AG08395 (cell line): ENCODE results near the gene TMBIM1.

Source experiments
- DNase-seq: peaks from one replicate; pipeline ENCODE4 v3.0.0; 2012; ENCODE audit warnings: mixed read lengths, low spot score

The TMBIM1 gene

DNA sequence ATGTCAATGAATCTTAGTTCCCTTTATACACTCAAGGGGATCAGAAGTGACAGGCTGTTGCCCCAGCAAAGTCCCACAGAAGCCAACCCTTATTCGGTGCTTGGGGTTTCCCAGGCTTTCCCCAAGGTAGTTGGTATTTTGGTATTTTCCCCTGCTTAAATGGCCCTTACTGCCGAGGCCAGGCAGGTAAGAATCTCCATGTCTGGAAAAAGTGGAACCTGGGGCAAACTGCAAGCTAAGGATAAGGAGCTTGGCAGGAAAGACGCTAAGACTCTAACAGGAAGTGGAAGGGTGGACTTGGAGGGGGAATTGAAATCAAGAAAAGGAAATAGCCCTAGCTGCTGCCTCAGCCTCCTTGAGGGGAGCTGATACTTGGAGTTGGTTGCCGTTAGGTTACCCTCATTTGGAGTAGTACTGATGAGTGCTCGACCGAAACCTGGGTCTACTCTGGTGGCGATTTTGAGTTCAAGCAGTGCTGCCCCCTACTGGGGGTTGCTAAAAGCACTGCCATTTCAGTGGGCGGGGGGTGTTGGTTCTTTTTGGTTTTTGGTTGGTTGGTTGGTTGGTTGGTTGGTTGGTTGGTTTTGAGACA is 34.8 kb downstream of the TMBIM1 start:
- no peak for DNase-seq

DNA sequence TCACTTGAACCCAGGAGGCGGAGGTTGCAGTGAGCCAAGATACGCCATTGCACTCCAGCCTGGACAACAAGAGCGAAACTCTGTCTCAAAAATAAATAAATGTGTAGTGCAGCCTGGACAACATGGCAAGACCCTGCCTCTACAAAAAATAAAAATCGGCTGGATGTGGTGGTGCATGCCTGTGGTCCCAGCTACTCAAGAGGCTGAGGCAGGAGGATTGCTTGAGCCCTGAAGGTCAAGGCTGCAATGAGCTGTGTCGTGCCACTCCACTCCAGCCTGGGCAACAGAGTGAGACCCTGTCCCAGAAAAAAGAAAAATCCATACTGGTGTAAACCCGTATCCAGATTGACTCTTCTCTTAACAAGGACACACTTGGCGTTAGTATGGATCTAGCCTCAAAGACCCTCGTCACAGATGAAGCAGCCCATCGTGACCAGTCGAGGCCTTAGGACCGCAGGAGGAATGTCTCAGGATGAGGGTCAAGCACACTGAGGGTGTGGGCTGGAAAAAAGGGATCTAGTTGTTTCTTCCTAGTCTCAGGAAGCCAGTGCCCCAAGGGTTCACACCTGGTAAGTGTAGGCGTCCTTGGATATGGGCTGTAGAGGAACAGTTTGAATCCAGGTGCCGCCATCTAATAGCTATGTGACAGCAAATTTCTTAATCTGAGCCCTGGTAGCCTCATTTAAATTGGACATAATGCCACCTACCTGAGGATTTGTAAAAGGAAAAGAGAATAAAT is 35.5 kb downstream of the TMBIM1 start:
- DNase-seq: no peak

DNA sequence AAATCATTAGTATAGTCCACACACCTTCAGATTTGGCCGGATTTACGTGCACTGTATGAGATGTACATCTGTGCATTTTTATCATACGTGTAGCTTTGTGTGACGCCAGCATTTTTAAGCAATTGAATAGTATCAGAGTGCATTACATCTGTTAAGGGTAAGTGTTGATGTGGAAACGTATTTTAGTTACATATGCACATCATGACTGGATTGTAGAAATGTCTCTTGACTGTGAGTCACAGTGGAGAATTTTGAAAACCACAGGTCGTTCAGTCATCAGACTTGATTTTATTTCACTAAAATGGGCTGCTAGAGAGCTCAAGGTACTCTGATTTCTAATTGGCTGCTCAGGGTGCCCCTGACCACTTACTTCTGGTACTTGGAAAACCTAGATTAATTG is 36.9 kb downstream of the TMBIM1 start:
- peak; percentile 40 for DNase-seq

DNA sequence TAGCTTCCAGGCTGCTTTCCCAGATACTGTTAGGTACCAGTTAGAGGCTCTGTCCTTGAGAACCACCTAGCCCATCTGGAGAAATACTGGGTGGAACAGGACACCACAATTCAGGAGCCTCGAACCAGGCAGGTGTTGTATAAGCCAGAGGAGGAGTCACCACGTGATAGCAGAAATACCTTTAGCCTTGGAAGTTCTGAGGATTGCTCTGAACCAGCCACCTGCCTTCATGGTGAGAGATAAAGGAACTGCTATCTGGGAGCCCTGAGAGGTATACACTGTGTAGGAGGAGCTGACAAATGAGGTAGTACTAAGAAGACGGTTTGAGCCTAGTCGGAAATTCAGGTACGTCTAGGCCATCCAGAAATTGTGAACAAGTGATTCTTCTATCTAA is 39.1 kb downstream of the TMBIM1 start:
- DNase-seq: no peak

DNA sequence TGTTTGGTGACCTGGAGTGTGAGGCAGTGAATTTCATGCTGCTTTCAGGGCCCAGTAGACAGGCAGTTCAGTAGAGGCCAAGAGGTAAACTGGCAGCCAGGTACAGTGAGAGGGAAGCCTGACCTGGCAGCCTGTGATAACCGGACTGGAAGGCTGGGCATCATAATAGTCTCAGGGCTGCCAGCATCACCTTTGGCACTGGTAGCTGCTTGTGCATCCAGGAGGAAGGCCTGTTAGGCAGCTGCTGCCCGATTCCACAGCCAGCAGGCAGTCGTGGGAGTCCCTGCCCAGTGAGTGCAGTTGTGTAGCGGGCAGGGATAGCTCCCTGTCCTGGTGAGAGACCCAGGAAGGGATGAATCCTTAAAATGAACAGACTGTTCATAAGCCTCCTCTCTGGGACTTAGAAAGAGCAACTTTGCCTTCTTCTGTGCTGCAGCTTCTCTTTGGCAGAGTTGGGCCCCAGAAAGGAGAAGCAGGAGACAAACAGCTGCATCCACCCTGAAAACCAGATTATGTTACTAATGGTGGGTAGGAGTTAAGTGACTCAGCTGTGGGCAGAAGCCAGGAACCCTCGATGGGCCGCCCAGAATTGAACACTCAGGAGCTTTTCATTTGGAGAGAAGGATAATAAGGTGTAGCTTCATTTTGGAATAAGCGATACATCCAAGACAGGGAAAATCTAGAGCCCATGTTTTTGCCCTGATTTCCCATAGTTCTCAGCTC is 39.6 kb downstream of the TMBIM1 start:
- peak; percentile 18 for DNase-seq

DNA sequence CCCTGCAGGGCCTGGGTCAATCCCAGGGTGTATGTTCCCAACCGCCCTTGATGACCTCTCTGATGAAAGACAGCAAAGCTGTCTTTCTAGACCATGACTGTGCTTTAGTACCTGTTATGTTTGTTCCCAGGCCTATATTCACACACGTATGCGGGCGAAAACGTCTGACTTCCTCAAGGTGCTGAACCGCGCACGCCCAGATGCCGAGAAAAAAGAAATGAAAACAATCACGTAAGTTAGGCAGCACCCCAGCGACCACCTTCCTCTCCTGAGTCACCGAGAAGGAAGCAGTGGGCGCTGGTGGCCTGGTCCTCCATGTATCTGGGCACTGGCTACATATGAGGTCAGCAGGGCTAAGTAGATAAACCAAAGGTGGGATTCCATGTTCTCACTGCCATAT is 42.6 kb downstream of the TMBIM1 start:
- DNase-seq: no peak

DNA sequence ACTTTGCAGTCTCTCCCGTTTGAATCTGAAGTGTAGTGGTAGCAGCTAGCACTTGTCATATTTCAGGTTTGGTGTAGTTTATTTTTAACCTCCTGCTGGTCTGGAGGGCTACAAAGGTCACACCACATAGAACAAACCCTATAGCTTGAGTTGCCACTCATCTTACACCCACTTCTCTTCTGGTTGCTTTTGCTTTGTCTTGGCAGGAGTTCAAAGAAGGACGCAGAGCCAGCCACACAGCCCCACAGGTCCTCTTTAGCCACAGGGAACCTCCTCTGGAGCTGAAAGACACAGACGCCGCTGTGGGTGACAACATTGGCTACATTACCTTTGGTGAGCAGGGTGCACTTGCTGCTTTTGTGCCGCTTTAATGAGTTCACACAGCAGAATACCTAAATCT is 47.1 kb downstream of the TMBIM1 start:
- no peak for DNase-seq

DNA sequence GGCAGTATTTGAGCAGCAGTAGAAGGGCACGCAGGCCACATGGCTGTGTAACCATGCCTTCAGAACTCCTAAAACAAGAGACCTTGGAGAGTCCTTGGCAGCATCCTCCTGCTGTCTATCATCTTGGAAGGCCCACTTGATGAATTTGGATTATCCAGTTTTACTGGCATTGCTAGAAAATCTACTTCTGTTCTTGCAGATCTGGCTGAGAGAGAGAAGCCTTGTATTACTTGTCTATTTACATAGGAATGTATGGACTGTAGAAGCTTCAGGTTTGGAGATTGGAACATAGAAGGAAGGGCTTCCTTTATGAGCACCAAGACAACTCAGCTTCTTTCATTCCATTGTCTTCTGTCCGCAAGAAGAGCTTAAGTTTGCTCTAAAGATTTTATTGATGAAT is 47.6 kb downstream of the TMBIM1 start:
- no peak for DNase-seq

DNA sequence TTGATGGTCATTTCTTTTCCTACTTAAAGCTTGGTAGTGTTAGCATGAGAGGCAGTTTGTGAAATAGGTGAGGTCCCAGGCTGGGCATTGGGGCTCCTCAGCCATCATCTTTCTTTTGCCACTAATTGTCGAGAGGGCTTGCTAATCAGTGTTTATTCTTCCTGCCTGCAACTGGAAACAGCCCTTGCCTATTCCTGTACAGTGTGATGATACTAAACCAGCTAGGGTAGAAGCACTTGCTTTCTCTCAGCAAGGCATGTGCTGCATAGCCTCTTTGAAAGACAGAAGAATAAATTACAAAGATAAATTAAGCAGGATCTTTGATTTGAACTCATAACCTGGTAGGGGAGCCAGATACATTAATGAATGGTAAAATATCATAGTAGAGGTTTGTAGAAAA is 48.1 kb downstream of the TMBIM1 start:
- no peak for DNase-seq

DNA sequence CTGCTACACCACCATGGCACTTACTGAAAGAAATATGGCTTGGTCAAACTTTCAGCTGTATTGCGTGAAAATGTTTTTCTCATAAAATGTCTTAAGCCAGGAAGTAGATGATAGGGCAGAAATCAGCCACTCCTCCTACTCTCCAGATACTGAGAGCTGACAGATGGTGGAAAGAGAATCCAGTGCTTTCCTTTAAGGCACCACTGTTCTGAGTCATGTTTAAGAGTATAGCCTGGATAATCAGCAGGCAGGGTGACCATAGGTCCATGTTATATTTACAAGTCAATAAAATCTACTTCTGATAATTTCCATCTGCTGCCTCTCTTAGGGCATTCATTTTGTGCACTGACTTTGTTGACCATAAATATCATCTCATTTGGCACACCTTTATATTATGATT is 53.4 kb downstream of the TMBIM1 start:
- DNase-seq: no peak

DNA sequence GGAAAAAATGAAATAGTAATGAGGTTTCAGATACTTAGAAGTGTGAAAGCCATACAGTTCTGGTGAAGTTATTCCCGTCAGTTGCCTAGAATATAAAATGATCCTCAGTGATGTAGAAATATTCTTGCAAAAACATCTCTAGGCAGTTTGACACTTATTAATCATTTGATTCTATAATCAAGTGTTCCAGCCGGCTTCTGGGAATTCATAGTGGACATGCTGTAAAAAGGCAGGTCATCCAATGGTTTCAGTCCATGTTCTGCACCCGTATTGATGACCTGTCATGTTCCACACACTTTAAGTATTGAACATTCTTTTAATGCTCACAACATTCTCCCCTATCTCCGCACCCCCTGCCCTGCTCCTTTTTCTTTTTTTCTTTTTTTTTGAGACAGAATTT is 55.5 kb downstream of the TMBIM1 start:
- DNase-seq: no peak

DNA sequence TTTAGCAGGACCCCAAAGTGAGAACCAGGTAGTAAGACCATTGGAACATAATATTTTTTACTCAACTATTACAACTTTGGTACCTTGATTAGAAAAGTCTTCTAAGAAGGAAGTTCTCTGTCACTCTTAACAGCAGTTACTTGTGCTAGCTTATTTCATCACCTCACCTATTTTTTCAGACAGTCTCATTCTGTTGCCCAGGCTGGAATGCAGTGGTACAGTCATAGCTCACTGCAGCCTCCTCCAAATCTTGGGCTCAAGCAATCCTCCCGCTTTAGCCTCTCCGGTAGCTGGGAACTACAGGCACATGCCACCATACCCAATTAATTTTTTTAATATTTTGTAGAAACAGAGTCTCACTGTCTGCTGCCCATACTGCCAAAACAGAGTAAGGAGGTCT is 57.3 kb downstream of the TMBIM1 start:
- DNase-seq: no peak

DNA sequence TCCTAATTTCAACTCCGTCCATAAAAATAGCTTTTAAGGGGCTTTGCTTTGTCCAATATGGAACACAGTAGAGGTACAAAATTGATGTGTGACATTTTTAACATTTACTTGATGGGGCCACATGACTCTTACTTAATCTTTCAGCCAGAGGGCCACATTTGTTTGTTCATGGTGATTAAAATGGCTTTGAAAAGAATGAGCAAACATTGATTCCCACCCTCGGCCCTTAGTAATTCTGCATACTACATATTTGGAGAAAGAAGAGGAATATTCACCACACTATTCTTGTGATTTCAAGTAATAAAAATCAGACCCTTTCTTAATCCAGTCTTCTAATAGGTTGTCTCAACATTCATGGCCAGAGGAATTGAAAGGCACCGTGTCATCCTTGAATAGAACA is 57.8 kb downstream of the TMBIM1 start:
- no peak for DNase-seq

DNA sequence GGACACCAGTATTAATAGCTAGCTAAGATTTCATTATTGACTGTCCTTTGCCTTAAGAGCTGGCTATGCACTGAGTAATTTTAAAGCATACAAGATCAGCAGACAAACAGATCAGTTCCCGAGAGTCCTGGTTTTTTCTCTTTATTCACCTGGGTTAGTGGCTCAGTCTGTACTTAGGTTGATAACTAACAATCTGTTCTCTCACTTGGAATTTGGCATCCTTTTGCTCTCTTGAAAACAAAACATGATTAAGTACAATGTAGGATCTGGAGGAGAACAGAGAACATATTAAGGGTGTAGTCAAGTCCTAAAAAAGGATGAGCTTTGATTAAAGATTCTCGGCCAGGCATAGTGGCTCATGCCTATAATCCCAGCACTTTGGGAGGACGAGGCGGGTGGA is 58.8 kb downstream of the TMBIM1 start:
- no peak for DNase-seq

DNA sequence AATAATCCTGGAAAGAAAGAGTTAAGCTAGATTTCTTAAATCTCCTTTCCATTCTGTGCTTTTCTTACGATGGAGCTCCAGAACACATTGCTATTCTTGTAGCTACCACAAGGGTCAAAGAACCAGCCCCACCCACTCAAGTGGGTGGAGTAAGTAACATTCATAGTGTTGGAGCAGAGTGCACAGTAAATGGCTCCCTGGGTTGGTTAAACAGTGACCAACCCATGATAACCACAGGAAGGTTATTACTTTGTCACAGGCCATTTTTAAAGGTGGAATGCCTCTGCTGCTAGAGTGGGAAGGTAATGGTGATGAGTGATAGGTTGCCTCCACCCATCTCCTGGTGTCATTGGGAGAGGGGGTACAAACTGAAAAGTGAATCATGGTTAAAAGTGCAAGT is 61.4 kb downstream of the TMBIM1 start:
- peak; percentile 8 for DNase-seq

DNA sequence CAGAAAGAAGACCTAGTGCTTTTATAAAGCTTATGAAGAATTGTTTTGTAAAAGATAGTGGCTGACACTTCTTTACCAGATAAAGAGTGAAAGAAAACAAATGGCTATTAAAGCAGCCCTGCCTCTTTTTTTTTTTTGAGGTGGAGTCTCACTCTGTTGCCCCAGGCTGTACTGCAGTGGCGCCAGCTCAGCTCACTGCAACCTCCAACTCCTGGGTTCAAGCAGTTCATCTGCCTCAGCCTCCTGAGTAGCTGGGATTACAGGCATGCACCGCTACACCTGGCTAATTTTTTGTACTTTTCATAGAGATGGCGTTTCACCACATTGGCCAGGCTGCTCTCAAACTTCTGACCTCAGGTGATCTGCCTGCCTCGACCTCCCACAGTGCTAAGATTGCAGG is 62.5 kb downstream of the TMBIM1 start:
- DNase-seq: no peak

DNA sequence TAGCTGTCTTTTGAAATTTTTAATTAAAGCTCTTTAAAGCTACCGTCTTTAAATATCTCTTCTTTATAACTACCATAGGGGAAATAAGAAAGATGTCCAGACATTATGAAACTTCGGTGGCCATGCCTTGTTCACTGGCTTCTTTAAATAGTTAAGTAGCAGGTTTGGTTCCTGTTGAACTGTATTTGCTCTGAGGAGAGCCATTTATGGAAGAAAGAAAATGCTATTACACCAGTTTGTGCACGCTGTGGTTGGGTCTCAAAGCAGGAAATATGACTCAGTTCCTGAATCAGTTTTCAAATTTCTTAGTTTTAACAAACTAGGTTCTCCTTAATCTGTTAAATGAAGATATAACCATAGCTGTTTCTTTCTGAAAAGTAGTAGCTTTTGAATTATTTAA is 63.1 kb downstream of the TMBIM1 start:
- DNase-seq: peak; percentile 79

DNA sequence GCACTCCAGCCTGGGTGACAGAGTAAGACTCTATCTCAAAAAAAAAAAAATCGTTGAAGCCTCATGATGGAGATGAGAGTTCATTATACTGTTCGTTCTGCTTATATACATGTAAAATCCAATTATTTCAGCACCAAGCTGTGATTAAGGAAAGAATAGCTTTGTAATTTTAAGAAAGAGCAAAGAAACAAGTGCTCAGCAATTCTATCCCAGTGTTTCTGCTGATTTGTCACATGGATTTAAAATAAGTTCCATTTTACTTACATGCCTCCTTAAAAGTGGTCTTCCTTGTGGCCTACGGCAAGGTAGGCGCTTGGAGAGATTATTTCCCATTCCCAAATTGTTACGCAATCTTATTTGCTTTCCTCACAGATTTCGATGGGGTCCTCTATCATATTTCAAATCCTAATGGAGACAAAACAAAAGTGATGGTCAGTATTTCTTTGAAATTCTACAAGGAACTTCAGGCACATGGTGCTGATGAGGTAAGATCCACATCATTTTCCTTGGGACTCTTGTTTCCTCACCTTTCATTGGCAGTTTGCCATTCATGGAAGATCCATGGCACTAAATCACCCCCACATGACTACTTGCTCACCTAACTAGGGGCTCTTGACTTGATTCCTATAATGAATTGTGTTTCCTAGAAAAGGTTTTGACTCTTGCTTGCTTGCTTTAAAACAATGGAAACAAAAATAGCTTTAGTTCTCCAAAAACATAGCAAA is 63.8 kb downstream of the TMBIM1 start:
- DNase-seq: no peak

DNA sequence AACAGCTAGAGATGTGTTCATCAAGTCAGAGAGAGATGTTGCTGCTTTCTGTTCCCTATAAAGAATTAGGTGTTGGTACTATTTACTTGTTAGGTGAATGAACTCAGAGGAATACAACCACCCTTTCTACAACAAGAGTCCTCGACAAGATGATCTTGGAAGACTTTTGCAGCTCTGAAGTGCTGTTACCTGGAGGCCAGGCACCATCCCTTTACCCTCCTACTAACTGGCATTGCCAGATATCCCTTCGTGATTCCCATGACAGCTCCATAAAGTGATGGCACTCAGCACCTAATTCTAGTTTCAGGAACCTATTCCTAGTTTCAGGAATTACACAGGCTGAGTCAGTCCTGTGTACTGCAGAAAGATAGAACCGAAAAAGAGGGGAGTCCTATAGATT is 65.4 kb downstream of the TMBIM1 start:
- DNase-seq: no peak
